HL-60 (cell line): ENCODE data around the gene CAST.

Experiments used
- DNase-seq, 2 experiments: peaks; one replicate each; pipeline ENCODE4 v3.0.0-alpha.2; 2010 to 2020; ENCODE audit warnings: low read depth in 1 of 2, low spot score in 1 of 2
- H3K27ac ChIP-seq: fragments of 250-450 bp; sonication (Bioruptor Pico); replicated peaks from 2 replicates; pipeline ENCODE4 v1.5.1; 2020; ENCODE audit warnings: mild to moderate bottlenecking, moderate library complexity
- H3K27me3 ChIP-seq: fragments of 250-450 bp; sonication (Bioruptor Pico); 2 replicates; pipeline ENCODE4 v1.5.1; 2021; ENCODE audit warnings: mild to moderate bottlenecking, moderate library complexity; ENCODE audit not compliant: insufficient read depth, poor library complexity, severe bottlenecking
- H3K4me3 ChIP-seq: replicated peaks from 2 replicates; pipeline ENCODE4 v1.5.1; 2011; ENCODE audit warnings: mild to moderate bottlenecking, control low read depth, low read length; ENCODE audit not compliant: insufficient read depth
- GABPA ChIP-seq: IDR thresholded peaks from 2 replicates; pipeline ENCODE4 v1.6.1; 2012; ENCODE audit warnings: low read depth
- POLR2AphosphoS5 ChIP-seq: IDR thresholded peaks from 2 replicates; pipeline ENCODE4 v1.6.1; 2012; ENCODE audit warnings: low read depth
- SPI1 ChIP-seq: IDR thresholded peaks from 2 replicates; pipeline ENCODE4 v1.6.1; 2012; ENCODE audit warnings: low read depth, mild to moderate bottlenecking, borderline replicate concordance
- TF ChIP-seq, protein P1 (sequence below): IDR thresholded peaks from one replicate; pipeline ENCODE4 v1.5.1; 2011; ENCODE audit warnings: low read length, control low read depth, inconsistent platforms; ENCODE audit not compliant: insufficient read depth
- TF ChIP-seq, protein P2 (sequence below): IDR thresholded peaks from 2 replicates; pipeline ENCODE4 v1.6.1; 2012; ENCODE audit warnings: low read depth; ENCODE audit not compliant: insufficient replicate concordance

The CAST gene

DNA sequence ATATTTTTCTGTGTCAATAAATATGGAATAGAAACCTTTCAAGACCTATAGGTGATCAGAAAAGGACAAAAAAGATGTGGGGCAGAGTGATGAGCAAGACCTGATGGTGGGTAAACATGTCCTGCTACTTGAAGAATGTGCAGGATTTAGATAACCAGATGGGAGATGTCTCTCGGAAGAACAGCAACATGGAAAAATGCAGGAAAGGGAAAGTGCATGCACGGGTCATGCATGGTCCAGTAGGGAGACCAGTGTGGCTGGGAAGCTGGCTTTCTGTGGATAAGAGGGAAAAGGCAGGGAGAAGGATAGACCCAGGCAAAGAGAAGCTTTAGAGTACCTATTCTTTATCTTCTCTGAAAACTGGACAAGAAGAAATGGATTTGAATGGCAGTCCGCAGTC is 7.1 kb upstream of the CAST start:
- TF ChIP-seq, protein P1, sequence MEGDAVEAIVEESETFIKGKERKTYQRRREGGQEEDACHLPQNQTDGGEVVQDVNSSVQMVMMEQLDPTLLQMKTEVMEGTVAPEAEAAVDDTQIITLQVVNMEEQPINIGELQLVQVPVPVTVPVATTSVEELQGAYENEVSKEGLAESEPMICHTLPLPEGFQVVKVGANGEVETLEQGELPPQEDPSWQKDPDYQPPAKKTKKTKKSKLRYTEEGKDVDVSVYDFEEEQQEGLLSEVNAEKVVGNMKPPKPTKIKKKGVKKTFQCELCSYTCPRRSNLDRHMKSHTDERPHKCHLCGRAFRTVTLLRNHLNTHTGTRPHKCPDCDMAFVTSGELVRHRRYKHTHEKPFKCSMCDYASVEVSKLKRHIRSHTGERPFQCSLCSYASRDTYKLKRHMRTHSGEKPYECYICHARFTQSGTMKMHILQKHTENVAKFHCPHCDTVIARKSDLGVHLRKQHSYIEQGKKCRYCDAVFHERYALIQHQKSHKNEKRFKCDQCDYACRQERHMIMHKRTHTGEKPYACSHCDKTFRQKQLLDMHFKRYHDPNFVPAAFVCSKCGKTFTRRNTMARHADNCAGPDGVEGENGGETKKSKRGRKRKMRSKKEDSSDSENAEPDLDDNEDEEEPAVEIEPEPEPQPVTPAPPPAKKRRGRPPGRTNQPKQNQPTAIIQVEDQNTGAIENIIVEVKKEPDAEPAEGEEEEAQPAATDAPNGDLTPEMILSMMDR: no peak
- TF ChIP-seq SPI1: no peak
- TF ChIP-seq, protein P2, sequence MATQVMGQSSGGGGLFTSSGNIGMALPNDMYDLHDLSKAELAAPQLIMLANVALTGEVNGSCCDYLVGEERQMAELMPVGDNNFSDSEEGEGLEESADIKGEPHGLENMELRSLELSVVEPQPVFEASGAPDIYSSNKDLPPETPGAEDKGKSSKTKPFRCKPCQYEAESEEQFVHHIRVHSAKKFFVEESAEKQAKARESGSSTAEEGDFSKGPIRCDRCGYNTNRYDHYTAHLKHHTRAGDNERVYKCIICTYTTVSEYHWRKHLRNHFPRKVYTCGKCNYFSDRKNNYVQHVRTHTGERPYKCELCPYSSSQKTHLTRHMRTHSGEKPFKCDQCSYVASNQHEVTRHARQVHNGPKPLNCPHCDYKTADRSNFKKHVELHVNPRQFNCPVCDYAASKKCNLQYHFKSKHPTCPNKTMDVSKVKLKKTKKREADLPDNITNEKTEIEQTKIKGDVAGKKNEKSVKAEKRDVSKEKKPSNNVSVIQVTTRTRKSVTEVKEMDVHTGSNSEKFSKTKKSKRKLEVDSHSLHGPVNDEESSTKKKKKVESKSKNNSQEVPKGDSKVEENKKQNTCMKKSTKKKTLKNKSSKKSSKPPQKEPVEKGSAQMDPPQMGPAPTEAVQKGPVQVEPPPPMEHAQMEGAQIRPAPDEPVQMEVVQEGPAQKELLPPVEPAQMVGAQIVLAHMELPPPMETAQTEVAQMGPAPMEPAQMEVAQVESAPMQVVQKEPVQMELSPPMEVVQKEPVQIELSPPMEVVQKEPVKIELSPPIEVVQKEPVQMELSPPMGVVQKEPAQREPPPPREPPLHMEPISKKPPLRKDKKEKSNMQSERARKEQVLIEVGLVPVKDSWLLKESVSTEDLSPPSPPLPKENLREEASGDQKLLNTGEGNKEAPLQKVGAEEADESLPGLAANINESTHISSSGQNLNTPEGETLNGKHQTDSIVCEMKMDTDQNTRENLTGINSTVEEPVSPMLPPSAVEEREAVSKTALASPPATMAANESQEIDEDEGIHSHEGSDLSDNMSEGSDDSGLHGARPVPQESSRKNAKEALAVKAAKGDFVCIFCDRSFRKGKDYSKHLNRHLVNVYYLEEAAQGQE: no peak
- TF ChIP-seq POLR2AphosphoS5: no peak
- no peak for TF ChIP-seq GABPA
- DNase-seq: no peak
- H3K4me3 ChIP-seq: no peak overlapping the region
- H3K27ac ChIP-seq: no peak overlapping the region
- no peaks in the 10 kb centered on the region for H3K27me3 ChIP-seq

DNA sequence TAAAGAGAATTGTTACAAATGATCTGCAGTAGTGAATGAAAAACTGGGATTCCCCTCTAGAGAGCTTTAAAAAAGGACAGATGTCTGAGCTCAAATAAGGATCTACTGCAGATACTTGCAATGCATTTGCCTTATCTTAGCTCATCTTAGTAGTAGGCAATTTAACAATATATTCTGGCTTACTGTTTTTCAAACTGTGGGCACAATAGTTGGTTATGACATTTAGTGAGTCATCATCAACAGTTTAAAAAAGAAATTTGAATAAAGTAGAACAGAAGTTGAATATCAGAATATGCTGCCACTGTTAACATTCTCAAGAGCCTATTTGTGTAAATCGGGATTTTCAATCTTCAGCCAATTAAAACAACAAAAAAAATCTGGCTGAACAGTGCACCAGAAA is 6.7 kb upstream of the CAST start:
- no peak for DNase-seq

DNA sequence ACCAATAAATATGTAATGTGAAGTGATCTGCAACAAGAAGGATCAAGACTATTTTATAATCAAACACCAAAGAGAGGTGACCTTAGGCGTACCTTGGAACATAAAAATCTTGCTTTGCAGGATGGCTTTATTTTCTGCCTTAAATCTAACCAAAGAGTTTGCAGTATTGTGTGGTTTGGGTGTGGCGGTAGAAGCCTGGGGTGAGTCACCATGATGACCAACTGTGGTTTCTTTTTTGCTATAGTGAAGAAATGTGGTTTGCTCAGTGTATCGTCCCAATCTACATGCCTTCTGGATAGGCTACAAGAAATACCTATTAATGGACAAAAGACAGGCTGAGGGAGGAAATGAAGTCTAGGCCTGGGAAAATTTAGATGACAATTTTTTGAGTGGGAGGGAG is 5.1 kb upstream of the CAST start:
- no peaks in the 10 kb centered on the region for H3K27me3 ChIP-seq
- H3K4me3 ChIP-seq: no peak overlapping the region
- H3K27ac ChIP-seq: no peak overlapping the region
- DNase-seq: peak in 1 of 2 experiments; percentile 32
- TF ChIP-seq, protein P2: no peak
- TF ChIP-seq POLR2AphosphoS5 (no peak), GABPA (no peak), SPI1 (no peak)
- TF ChIP-seq, protein P1: no peak

More for the DNA sequence above, 6.7 kb upstream of the CAST start:
- no peak overlapping the region for H3K27ac ChIP-seq
- no peak overlapping the region for H3K4me3 ChIP-seq
- no peaks in the 10 kb centered on the region for H3K27me3 ChIP-seq
- TF ChIP-seq POLR2AphosphoS5 (no peak), SPI1 (no peak)

DNA sequence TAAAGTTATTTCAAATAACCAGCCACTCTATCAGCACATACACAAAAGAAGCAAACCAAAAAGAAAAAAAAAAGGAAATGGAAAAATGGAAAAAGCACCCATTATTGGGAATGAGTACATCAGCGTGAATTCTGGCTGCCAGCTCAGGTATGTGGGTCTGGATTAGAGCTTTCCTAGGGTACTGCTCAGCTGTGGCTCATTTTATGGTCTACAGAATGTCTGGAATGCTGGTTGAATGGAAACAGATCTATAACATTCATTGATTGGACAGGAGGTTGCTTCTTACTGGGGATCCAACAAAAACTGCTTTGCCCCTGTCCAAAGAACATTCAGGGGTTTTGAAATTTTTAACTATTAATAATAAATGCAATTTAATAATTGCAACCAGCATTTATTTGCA is 3.9 kb upstream of the CAST start:
- no peak for DNase-seq
- H3K4me3 ChIP-seq: no peak overlapping the region
- H3K27ac ChIP-seq: no peak overlapping the region
- H3K27me3 ChIP-seq: no peaks in the 10 kb centered on the region
- TF ChIP-seq GABPA (no peak), POLR2AphosphoS5 (no peak), SPI1 (no peak)
- TF ChIP-seq, protein P2: no peak
- TF ChIP-seq, protein P1: no peak
